Body of pancreas (tissue), 4 donors: Measurements from ENCODE around the gene PHTF1.

ENCODE experiments used
- CTCF ChIP-seq, 7 experiments: fragments of 450-650 bp in 4 of 7; fragments of 200-600 bp in 3 of 7; sonication (generic) in 3 of 7; IDR thresholded peaks; one replicate each; pipeline ENCODE4 v1.5.1; 2016 to 2019; ENCODE audit warnings: antibody characterized with exemption in 7 of 7
- POLR2A ChIP-seq, 3 donors: fragments of 450-650 bp; IDR thresholded peaks; one replicate each; pipeline ENCODE4 v1.6.1; 2016; ENCODE audit warnings: antibody characterized with exemption in 3 of 3, mild to moderate bottlenecking in 2 of 3

- TF ChIP-seq CTCF (IDR thresholded peaks at IDR 0.05), result no peak
- TF ChIP-seq POLR2A (IDR thresholded peaks at IDR 0.05), result no peak
These were observed 2.8 kb downstream of the PHTF1 start for GRCh38 chr1:113756461-113756860.
